NCI-H146 treated with DMSO at 0.1 percent for 48 hours (cell line): ENCODE measurements around the gene SPEF1.

Experiments used
- DNase-seq: peaks from one replicate; lab custom pipeline; 2025; ENCODE audit not compliant: unreplicated experiment; lab: John Stamatoyannopoulos, UW

The SPEF1 gene

DNA sequence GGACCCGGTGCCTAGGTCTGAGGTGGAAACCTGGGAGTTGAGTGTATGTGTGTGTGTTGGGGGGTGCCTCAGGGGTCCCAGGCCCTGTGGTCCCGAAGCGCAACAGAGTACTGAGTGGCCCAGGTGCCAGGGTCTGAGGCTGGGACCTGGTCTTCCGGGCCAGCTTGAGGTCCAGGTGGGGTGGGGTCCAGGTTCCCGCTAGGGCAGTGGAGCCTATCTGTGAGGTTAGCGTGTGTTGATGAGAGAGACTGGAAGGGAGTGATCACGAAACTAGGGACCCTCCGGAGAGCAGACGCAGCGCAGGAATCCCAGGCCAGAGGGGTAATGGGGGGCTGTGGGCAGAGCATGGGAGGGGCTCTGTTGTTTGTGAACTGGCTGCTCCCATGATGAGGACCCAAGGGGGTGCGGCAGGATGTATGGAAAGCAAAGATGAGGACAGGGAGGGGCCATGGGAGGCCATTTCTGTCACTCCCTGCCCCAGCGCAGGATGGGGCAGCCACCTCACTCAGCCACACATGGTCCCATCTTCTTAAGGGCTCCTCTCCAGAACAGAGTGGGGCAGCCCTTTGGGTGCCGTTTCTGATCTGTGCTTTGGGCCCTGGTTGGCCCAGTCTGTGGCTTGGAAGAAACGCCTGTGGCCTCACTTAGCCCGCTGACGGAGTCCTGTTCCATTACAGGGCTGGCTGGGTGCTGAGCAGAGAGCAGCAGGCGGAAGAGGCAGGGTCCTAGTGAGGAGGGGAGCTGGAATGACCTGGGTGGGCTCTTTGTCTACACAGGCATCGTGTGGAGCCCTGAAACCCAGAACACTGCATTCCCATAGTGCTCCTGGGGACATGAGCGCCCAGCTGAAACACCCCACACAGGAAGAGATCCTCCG lies 47.9 kb downstream of the SPEF1 start:
- no peak for DNase-seq

DNA sequence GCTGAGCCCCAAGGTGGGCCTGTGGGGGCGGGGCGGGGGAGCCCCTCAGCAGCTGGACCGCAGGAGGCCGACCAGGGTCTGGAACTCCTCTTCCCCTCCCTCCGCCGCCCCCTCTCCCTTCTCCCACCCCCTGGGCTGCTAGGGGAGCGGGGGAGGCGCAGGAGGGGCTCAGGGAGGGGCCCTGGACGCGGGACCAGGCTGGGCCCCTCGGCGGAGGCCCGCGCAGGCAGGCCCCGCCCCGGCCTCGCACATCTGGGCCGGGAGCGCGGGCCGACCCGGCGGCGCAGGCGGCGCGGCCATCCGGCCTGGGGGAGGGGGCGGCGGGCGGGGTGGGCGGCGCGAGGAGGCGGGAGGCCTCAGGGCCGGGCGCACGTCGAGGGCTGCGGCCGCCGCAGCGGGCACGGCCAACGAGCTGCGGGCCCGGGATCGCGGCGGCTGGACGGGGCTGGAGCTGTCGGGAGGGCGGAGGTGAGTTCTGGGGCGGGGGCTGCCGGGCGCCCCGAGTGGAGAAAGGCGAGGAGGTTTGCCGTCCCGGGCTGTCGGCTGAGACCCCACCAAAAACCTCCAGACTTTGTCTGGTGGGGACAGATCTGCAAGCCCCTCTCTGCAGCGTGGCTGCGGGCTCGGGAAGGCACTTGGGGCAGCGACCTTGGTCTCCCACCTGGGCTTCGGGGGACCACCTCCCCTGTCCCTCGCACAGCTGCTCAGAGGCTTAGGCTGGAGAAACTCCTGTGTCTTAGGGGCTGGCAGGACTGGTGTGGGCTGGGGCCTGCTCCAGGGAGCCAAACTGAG lies 48.7 kb downstream of the SPEF1 start, which contains the start of gene HSPA12B:
Gene HSPA12B (plus strand): TSS at position 359 of the 792 bp plus-strand sequence. CDS start 5,990 bp downstream, outside the sequence.
- DNase-seq = no peak

DNA sequence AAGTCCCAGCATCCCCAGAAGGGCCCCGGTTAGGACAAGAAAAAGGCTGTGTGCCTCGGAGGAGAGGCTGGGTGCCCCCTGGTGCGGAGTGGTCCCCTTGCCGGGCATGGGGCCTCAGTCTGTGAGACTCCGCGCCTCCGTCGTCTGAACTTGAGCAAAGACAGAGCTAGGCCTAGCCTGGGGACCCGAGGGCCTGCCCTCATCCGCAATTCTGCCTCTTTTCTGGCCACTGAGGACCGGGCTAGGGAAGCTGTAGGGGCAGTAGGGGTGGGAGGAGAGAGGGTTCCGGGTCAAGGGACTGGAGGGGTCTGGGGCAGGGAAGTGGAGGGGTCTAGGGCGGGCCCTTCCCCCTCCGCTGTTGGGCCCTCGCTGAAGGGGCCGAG lies 49.3 kb downstream of the SPEF1 start:
- no peak for DNase-seq

DNA sequence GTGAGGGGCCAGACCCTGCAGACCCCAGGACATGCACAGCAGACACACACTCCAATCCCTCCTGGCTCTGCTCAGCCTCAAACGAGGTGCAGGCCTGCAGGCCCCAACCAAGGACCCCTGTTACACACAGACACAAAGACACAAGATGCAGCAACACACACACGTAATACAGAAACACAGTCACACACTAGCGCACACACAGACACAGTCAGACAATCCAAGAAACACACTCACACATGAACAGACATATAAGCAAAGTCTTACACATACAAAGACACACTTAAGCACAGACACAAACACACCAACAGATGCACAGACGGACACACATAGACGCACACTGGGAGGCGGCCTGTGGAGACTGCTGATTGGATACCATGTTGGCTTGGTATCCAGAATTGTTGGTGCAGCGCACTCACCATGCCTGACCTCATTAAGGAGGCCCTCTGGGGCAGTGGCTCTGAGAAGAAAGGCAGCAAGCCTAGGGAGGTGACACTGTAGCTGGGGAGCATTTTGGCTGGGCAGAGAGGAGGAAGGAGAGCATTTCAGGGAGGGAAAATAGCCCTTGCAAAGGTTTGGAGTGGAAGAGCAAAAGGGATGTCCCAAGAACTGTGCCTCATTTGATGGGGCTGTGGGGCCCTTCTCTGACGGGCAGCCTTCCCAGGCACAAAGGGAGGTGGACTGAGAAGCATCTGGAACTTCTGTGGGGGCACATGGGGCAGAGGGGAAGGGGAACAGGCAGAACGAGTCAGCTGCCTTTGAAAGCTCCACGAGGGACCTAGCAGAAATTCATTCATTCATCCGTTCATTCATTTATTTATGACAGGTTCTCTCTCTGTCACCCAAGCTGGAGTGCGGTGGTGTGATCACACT lies 50.2 kb downstream of the SPEF1 start:
- no peak for DNase-seq

DNA sequence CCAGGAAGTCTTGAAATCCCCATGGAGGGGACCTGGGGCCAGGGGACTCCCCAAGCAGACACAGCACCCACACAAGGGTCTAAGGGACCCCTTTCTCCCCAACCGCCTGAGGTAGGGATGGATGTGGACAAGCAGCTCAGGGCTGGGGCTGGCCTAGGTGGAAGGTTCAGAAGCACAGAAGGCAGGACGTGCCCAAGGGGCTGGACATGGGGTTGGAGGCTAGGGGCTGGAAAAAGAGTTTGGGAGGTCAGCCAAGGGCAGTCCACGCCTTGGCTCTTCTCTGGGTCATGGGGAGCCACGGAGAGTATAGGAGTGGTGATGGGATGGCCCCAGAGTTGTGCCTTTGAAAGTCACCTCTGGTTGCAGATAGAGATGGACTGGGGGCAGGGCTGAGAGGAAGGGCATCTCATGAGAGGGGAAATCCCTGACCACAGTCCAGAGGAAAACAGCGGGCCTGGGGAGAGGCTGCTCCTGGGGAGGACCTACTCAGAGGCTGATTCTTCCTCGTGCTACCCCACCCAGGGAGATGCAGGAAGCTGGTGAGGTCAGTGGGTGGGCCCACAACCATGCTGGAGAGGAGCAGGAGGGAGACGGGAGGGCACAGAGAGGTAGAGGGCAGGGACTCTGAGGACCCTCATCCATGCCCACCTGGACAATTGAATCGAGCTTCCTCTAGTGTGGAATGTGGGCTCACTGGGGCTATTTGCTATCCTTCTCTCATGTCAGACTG lies 51.3 kb downstream of the SPEF1 start:
- DNase-seq = no peak

DNA sequence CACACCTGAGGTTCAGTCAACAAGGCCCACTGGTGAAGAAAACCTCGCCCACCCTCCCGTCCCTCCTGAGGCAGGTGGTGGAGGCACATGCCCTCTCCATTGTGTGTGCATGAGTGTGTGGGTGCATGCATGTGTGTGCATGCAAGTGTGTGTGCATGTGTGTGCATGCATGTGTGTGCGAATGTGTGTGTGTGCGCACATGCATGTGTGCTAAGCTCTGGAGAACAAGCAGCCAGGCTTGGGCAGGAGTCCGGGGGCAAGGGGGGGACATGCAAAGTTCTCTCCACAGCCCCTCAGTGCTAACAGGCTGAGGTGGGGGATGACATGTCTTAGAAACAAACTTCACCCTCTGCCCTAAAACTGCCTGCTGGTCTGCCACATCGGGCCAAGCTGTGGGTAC lies 51.9 kb downstream of the SPEF1 start:
- DNase-seq = no peak

DNA sequence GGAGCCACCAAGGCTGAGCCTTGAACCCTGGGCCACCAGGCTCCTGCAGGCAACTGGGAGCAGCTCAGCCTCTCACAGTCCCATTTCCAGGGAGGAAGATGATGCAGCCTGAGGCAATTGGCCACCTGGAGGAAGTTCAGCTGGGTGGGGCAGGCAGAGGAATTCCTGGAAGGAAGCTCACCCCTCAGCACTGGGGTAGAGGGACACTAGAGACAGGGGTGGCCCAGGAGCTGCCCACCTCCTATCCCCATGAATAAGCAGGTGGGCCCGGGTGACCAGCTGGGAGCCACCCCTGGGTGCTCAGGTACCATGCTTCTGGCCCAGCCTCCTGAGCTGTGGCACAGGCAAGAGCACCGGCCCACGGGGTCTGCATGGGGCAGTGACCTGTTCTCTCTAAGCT lies 52.4 kb downstream of the SPEF1 start:
- DNase-seq = no peak

DNA sequence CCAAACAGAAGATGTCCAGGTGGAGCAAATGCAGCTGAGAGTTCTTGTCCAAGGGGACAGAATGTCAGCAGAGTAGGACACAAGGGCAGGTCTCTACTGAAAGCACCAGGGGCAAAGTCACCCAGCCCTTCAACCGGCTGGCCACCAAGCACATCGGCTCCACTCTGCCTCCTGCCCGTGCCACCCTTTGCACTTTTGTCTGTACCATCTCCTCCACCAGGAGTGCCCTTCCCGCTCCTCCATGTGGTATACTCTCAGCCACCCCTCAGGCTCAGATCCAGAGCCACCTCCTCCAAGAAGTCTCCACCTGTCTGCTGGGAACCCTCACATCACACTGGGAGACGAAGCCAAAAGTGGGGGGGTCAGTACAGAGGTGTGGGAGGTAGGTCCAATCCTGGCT lies 52.9 kb downstream of the SPEF1 start:
- DNase-seq = no peak
